NCI-H226 (cell line): ENCODE measurements around the gene FKBP10.
"Not testable (repeated sequence)": the region's sequence is repeated elsewhere in the genome, so short reads cannot be mapped to it uniquely, and the experiment has no call there.

Experiments
- DNase-seq: peaks from one replicate; pipeline ENCODE4 v3.0.0-alpha.2; 2015

Gene FKBP10

GRCh38 chr17:41839448-41839847 lies 26.6 kb downstream of the FKBP10 start:
- not testable (repeated sequence) for DNase-seq

- not testable (repeated sequence) for DNase-seq
Observed at GRCh38 chr17:41840781-41841180, 28.0 kb downstream of the FKBP10 start.

- peak; percentile 48 for DNase-seq
Observed at GRCh38 chr17:41844971-41845370, 32.2 kb downstream of the FKBP10 start.

- no peak for DNase-seq
Observed at GRCh38 chr17:41848788-41849187, 36.0 kb downstream of the FKBP10 start.

- DNase-seq = no peak
Observed at GRCh38 chr17:41849251-41849990, 36.6 kb downstream of the FKBP10 start.

GRCh38 chr17:41851382-41851781 lies 38.6 kb downstream of the FKBP10 start:
- DNase-seq = not testable (repeated sequence)

GRCh38 chr17:41860254-41860931 lies 47.6 kb downstream of the FKBP10 start:
- DNase-seq = no peak

GRCh38 chr17:41863074-41863848 lies 50.5 kb downstream of the FKBP10 start:
- no peak for DNase-seq

GRCh38 chr17:41864498-41864835 lies 51.7 kb downstream of the FKBP10 start:
- DNase-seq = no peak

- peak; percentile 82 for DNase-seq
Observed at GRCh38 chr17:41864836-41865595, 52.2 kb downstream of the FKBP10 start, which contains the start of gene KLHL11. Gene KLHL11 (minus strand): TSS chr17:41865423. CDS start chr17:41865370, 53 bp downstream.

GRCh38 chr17:41865596-41865893 lies 52.7 kb downstream of the FKBP10 start:
- no peak for DNase-seq

GRCh38 chr17:41868568-41868967 lies 55.8 kb downstream of the FKBP10 start:
- no peak for DNase-seq

GRCh38 chr17:41869426-41869825 lies 56.6 kb downstream of the FKBP10 start:
- no peak for DNase-seq

GRCh38 chr17:41870097-41870496 lies 57.3 kb downstream of the FKBP10 start:
- DNase-seq = no peak

GRCh38 chr17:41870627-41871026 lies 57.8 kb downstream of the FKBP10 start:
- DNase-seq = no peak

- no peak for DNase-seq
Observed at GRCh38 chr17:41871789-41872188, 59.0 kb downstream of the FKBP10 start.
